Bronchial epithelial cell (primary cell): Measurements from ENCODE around the gene HLA-A. TPM values are rescaled to one million over a fixed set of nuclear protein-coding genes. Genes with fewer than 3 reads are reported as not detected.

ENCODE experiments used
- DNase-seq: peaks from one replicate; pipeline ENCODE4 v3.0.0-alpha.2; 2010; ENCODE audit warnings: low read depth
- FAIRE-seq: peaks from 2 replicates; lab custom pipeline; 2011; peaks lifted over from hg19 to GRCh38; lab: Jason Lieb, UNC
- H3K27me3 ChIP-seq: 2 replicates; pipeline ENCODE4 v1.5.1; 2011; ENCODE audit warnings: low read length; ENCODE audit not compliant: control insufficient read depth, insufficient read depth
- H3K36me3 ChIP-seq: 2 replicates; pipeline ENCODE4 v1.5.1; 2011; ENCODE audit warnings: low read length; ENCODE audit not compliant: control insufficient read depth, insufficient read depth
- H3K4me3 ChIP-seq: 2 replicates; pipeline ENCODE4 v1.5.1; 2011; ENCODE audit warnings: mild to moderate bottlenecking, low read depth, low read length, control low read depth
- CTCF ChIP-seq: IDR thresholded peaks from 2 replicates; pipeline ENCODE4 v1.5.1; 2011; ENCODE audit warnings: mild to moderate bottlenecking, moderate library complexity, low read length, control low read depth, inconsistent platforms; ENCODE audit not compliant: insufficient read depth, severe bottlenecking
- total RNA-seq: library from RNA; depleted of rRNA; stranded (reverse); fragments of >200 nt; gene quantifications from 2 replicates; pipeline ENCODE4 v1.2.1, GENCODE V29; 2014

The HLA-A gene
- total RNA-seq, 1 donor from 2014 or later, result 707 TPM

GRCh38 chr6:29984232-29984631, 41.9 kb downstream of the HLA-A start:
- H3K36me3 ChIP-seq, result no peaks in the 10 kb centered on the region
- no peak overlapping the region for H3K4me3 ChIP-seq
- no peak for FAIRE-seq
- H3K27me3 ChIP-seq, result peaks cover 2% of the 10 kb centered on the region
- TF ChIP-seq CTCF, result no peak
- no peak for DNase-seq

GRCh38 chr6:29984992-29985391, 42.7 kb downstream of the HLA-A start:
- no peak for DNase-seq
- FAIRE-seq, result no peak
- peaks cover 2% of the 10 kb centered on the region for H3K27me3 ChIP-seq
- no peaks in the 10 kb centered on the region for H3K36me3 ChIP-seq
- no peak for TF ChIP-seq CTCF
- no peak overlapping the region for H3K4me3 ChIP-seq

- no peak overlapping the region for H3K4me3 ChIP-seq
- H3K27me3 ChIP-seq, result peaks cover 2% of the 10 kb centered on the region
- no peak for FAIRE-seq
- TF ChIP-seq CTCF, result no peak
- no peaks in the 10 kb centered on the region for H3K36me3 ChIP-seq
- DNase-seq, result no peak
Observed at GRCh38 chr6:29986179-29986781, 43.9 kb downstream of the HLA-A start.

GRCh38 chr6:29989211-29989610, 46.9 kb downstream of the HLA-A start:
- TF ChIP-seq CTCF, result no peak

GRCh38 chr6:29990931-29991330, 48.6 kb downstream of the HLA-A start:
- Histone ChIP-seq H3K27me3 (peaks cover 2% of the 10 kb centered on the region), H3K4me3 (no peak overlapping the region), H3K36me3 (no peaks in the 10 kb centered on the region)
- no peak for DNase-seq
- no peak for TF ChIP-seq CTCF
- no peak for FAIRE-seq

More at GRCh38 chr6:29989211-29989610, 46.9 kb downstream of the HLA-A start:
- Histone ChIP-seq H3K27me3 (peaks cover 4% of the 10 kb centered on the region), H3K4me3 (no peak overlapping the region), H3K36me3 (no peaks in the 10 kb centered on the region)
- no peak for DNase-seq
- no peak for FAIRE-seq

- Histone ChIP-seq H3K4me3 (no peak overlapping the region), H3K27me3 (peaks cover 3% of the 10 kb centered on the region), H3K36me3 (no peaks in the 10 kb centered on the region)
- no peak for TF ChIP-seq CTCF
- DNase-seq (peak; percentile 88), FAIRE-seq (no peak)
Observed at GRCh38 chr6:29992807-29993206, 50.5 kb downstream of the HLA-A start.
